Adipocyte (in vitro differentiated cells): ENCODE measurements around the gene SCIN.
A peak's percentile ranks its signal among the peaks of the same experiment; 100 is the strongest.
"Not testable (repeated sequence)": the region's sequence is repeated elsewhere in the genome, so short reads cannot be mapped to it uniquely, and the experiment has no call there.

Experiments used
- DNase-seq: peaks from one replicate; pipeline ENCODE4 v3.0.0-alpha.2; 2015; ENCODE audit warnings: low read depth
- H3K27me3 ChIP-seq: replicated peaks from 2 replicates; pipeline ENCODE4 v1.7.0; 2013; ENCODE audit warnings: mild to moderate bottlenecking, low read length, moderate library complexity; ENCODE audit not compliant: control insufficient read depth, insufficient read depth
- H3K36me3 ChIP-seq: 2 replicates; pipeline ENCODE4 v1.7.0; 2013; ENCODE audit warnings: low read length, mild to moderate bottlenecking, moderate library complexity; ENCODE audit not compliant: control insufficient read depth, insufficient read depth, severe bottlenecking
- H3K4me1 ChIP-seq: 2 replicates; pipeline ENCODE4 v1.7.0; 2013; ENCODE audit warnings: mild to moderate bottlenecking, low read length, moderate library complexity; ENCODE audit not compliant: control insufficient read depth, insufficient read depth
- H3K4me3 ChIP-seq: 2 replicates; pipeline ENCODE4 v1.7.0; 2013; ENCODE audit warnings: mild to moderate bottlenecking, low read length, moderate library complexity
- H3K9ac ChIP-seq: 2 replicates; pipeline ENCODE4 v1.7.0; 2013; ENCODE audit warnings: mild to moderate bottlenecking, low read length, moderate library complexity
- H3K9me3 ChIP-seq: 2 replicates; pipeline ENCODE4 v1.7.0; 2013; ENCODE audit warnings: mild to moderate bottlenecking, low read length, moderate library complexity; ENCODE audit not compliant: control insufficient read depth

Gene SCIN

GRCh38 chr7:12653110-12653509, 82.6 kb downstream of the SCIN start:
- DNase-seq = no peak
- H3K9me3 ChIP-seq = no peaks in the 10 kb centered on the region
- H3K36me3 ChIP-seq = no peaks in the 10 kb centered on the region

GRCh38 chr7:12653518-12653917, 83.0 kb downstream of the SCIN start:
- Histone ChIP-seq H3K4me3 (no peak overlapping the region), H3K4me1 (peaks cover 6% of the 10 kb centered on the region), H3K27me3 (no peaks in the 10 kb centered on the region), H3K9ac (no peak overlapping the region), H3K36me3 (no peaks in the 10 kb centered on the region), H3K9me3 (no peaks in the 10 kb centered on the region)
- DNase-seq = peak; percentile 41

More at GRCh38 chr7:12653110-12653509, 82.6 kb downstream of the SCIN start:
- Histone ChIP-seq H3K4me1 (peaks cover 6% of the 10 kb centered on the region), H3K9ac (no peak overlapping the region), H3K4me3 (no peak overlapping the region), H3K27me3 (no peaks in the 10 kb centered on the region)

DNA sequence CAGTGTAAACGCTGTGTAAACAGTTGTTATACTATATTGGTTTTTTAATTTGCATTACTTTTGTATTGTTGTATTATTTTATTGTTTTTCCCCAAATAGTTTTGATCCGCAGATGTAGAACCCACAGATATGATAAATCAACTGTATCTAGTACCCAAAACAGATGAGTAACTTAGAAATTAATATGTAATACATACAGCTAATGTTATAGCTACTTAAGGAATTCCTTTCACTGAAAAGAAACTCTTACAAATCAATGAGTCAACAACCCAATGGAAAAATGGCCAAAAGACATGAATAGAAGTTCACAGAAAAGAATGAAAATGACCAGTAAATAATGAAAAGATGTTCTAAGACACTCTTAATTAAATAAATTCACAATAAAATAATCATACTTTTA, 84.6 kb downstream of the SCIN start:
- Histone ChIP-seq H3K36me3 (no peaks in the 10 kb centered on the region), H3K4me3 (no peak overlapping the region), H3K9me3 (no peaks in the 10 kb centered on the region), H3K27me3 (no peaks in the 10 kb centered on the region), H3K9ac (no peak overlapping the region), H3K4me1 (peaks cover 6% of the 10 kb centered on the region)
- no peak for DNase-seq

DNA sequence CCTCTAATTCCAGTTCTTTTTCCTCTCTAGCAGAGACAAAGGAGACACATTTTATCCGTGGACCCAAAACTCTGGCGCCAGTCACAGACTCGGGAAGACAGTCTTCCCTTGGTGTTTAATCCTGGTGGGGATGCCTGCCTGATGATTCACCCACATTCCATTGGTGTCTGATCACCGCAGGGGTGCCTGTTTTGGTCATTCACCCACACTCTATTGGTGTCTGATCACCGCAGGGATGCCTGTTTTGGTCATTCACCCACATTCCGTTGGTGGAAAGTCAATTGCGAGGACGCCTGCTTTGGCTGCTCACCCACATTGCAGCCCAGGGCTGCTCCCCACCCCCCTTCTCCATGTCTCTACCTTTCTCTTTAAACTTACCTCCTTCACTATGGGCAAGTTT, 89.9 kb downstream of the SCIN start:
- H3K4me1 ChIP-seq, H3K4me3 ChIP-seq, H3K36me3 ChIP-seq, H3K27me3 ChIP-seq, H3K9ac ChIP-seq, H3K9me3 ChIP-seq: not testable (repeated sequence)
- peak; percentile 49 for DNase-seq

- H3K9me3 ChIP-seq, H3K4me3 ChIP-seq, H3K9ac ChIP-seq, H3K36me3 ChIP-seq, H3K4me1 ChIP-seq, DNase-seq, H3K27me3 ChIP-seq: not testable (repeated sequence)
Measured at GRCh38 chr7:12660986-12661385, 90.5 kb downstream of the SCIN start.

- no peaks in the 10 kb centered on the region for H3K27me3 ChIP-seq
- no peaks in the 10 kb centered on the region for H3K4me1 ChIP-seq
- H3K9me3 ChIP-seq = no peaks in the 10 kb centered on the region
- no peak for DNase-seq
- no peak overlapping the region for H3K9ac ChIP-seq
- H3K36me3 ChIP-seq = no peaks in the 10 kb centered on the region
- no peak overlapping the region for H3K4me3 ChIP-seq
Measured at GRCh38 chr7:12661581-12661980, 91.1 kb downstream of the SCIN start.

- H3K4me1 ChIP-seq = no peaks in the 10 kb centered on the region
- DNase-seq = peak; percentile 90
- no peak overlapping the region for H3K4me3 ChIP-seq
- no peak overlapping the region for H3K9ac ChIP-seq
- no peaks in the 10 kb centered on the region for H3K36me3 ChIP-seq
- no peaks in the 10 kb centered on the region for H3K9me3 ChIP-seq
- no peaks in the 10 kb centered on the region for H3K27me3 ChIP-seq
Measured at GRCh38 chr7:12670000-12670729, 99.6 kb downstream of the SCIN start.

DNA sequence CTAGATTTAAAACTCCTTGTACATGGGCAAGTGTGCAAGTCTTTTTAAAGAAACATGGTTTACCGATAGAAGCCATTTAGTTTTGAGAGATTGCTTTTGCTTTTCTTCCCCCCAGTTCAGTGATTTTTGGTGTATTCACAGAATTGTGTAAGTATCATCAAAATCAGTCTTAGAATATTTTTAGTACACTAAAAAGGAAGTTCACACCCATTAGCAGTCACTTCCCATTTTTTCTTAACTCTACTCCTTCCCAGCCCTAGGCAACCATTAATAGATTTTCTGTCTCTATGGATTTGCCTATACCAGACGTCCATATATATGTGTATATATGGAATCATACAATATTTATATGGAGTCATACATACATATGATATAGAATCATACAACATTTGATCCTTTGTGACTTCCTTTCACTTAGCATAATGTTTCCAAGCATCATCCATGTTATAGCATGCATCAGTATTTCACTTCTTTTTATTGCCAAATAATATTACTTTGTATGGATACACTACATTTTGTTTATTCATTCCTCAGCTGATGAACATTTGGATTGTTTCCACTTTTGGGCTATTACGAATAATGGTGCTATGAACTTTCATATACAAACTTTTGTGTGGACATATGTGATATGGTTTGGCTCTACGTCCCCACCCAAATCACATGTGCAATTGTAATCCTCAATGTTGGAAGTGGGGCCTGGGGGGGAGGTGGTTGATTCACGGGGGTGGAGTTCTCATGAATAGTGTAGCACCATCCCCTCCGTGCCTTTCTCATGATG, 100.4 kb downstream of the SCIN start:
- Histone ChIP-seq H3K4me3 (no peak overlapping the region), H3K4me1 (no peaks in the 10 kb centered on the region), H3K9me3 (no peaks in the 10 kb centered on the region), H3K27me3 (no peaks in the 10 kb centered on the region), H3K9ac (no peak overlapping the region), H3K36me3 (no peaks in the 10 kb centered on the region)
- no peak for DNase-seq

DNA sequence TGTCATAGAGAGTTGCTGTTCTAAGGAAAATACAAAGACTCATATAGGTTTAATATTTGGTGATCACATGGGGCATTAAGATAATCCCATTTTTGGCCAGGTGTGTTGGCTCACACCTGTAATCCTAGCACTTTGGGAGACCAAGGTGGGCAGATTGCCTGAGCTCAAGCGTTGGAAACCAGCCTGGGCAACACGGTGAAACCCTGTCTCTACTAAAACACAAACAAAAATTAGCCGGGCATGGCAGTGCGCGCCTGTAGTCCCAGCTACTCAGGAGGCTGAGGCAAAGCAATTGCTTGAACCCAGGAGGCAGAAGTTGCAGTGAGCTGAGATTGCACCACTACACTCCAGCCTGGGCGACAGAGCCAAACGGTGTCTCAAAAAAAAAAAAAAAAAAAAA, 102.9 kb downstream of the SCIN start:
- H3K4me3 ChIP-seq, DNase-seq, H3K27me3 ChIP-seq: not testable (repeated sequence)

DNA sequence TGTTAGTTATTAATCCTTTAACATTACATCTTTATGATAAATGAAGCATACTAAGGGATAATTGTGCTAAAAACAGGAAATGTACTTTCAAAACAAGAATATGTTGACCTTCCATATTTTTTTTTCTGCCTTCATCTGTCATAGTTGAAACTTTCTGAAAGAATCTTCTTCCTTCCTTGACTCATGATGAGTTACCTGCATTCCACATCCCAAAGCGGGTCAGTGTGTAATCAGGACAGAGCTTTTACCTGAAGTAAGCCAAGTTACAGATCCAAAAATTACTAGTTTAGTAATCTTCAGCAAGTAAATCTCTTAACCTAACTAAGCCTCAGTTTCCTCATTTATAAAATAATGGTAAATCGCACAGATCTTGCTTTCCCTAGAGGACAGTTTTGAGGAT, 103.5 kb downstream of the SCIN start:
- no peaks in the 10 kb centered on the region for H3K27me3 ChIP-seq
- H3K4me1 ChIP-seq = no peaks in the 10 kb centered on the region
- H3K9ac ChIP-seq = no peak overlapping the region
- H3K36me3 ChIP-seq = no peaks in the 10 kb centered on the region
- DNase-seq = no peak
- H3K4me3 ChIP-seq = no peak overlapping the region
- H3K9me3 ChIP-seq = no peaks in the 10 kb centered on the region

More for the DNA sequence above, 102.9 kb downstream of the SCIN start:
- not testable (repeated sequence) for H3K36me3 ChIP-seq, H3K9me3 ChIP-seq, H3K9ac ChIP-seq, H3K4me1 ChIP-seq

GRCh38 chr7:12674861-12675260, 104.3 kb downstream of the SCIN start:
- H3K9me3 ChIP-seq = no peaks in the 10 kb centered on the region
- no peak overlapping the region for H3K9ac ChIP-seq
- H3K4me1 ChIP-seq = no peaks in the 10 kb centered on the region
- H3K27me3 ChIP-seq = no peaks in the 10 kb centered on the region
- H3K4me3 ChIP-seq = no peak overlapping the region
- DNase-seq = peak; percentile 60
- H3K36me3 ChIP-seq = no peaks in the 10 kb centered on the region
